CD4-positive, alpha-beta memory T cell (primary cell): Measurements from ENCODE around the gene BABAM2. TPM values are rescaled to one million over a fixed set of nuclear protein-coding genes. Genes with fewer than 3 reads are reported as not detected.

Experiments
- CTCF ChIA-PET: fragments of 350-600 bp; sonication (Branson Sonifier 250); formaldehyde crosslinking; loops from one replicate; lab custom pipeline; 2021; ENCODE audit warnings: inconsistent platforms; ENCODE audit not compliant: partially characterized antibody; lab: Charles Lee
- POLR2A ChIA-PET: fragments of 350-600 bp; sonication (Branson Sonifier 250); formaldehyde crosslinking; loops from one replicate; lab custom pipeline; 2021; ENCODE audit not compliant: partially characterized antibody; lab: Charles Lee
- DNase-seq, 5 donors: peaks; one replicate each; pipeline versions ENCODE4 v3.0.0 to v3.0.0-alpha.2; 2020 to 2022; ENCODE audit warnings: mixed read lengths in 1 of 5
- H3K27ac ChIP-seq: one replicate; pipeline ENCODE4 v1.7.0; 2013; ENCODE audit warnings: low read depth, low read length
- H3K27me3 ChIP-seq: 2 replicates; pipeline ENCODE4 v1.7.0; 2013; ENCODE audit warnings: mild to moderate bottlenecking, low read length, moderate library complexity; ENCODE audit not compliant: insufficient read depth
- H3K36me3 ChIP-seq: 2 replicates; pipeline ENCODE4 v1.7.0; 2013; ENCODE audit warnings: mild to moderate bottlenecking, low read length, moderate library complexity; ENCODE audit not compliant: insufficient read depth
- H3K4me1 ChIP-seq: 2 replicates; pipeline ENCODE4 v1.7.0; 2013; ENCODE audit warnings: mild to moderate bottlenecking, low read length, moderate library complexity; ENCODE audit not compliant: insufficient read depth
- H3K4me3 ChIP-seq, 2 donors: one replicate each; pipeline ENCODE4 v1.7.0; 2013; ENCODE audit warnings: low read length in 2 of 2, mild to moderate bottlenecking in 1 of 2
- H3K9me3 ChIP-seq, 2 donors: one replicate each; pipeline ENCODE4 v1.7.0; 2013; ENCODE audit warnings: low read length in 2 of 2, control low read depth in 1 of 2; ENCODE audit not compliant: control insufficient read depth in 1 of 2
- H3K27ac Mint-ChIP-seq, 7 donors: one replicate each; pipeline ENCODE4 v1.8.0; 2020 to 2021; ENCODE audit warnings: mixed read lengths in 7 of 7, mild to moderate bottlenecking in 6 of 7, inconsistent platforms in 3 of 7, moderate library complexity in 3 of 7
- H3K27me3 Mint-ChIP-seq, 2 donors: one replicate each; pipeline ENCODE4 v1.8.0; 2020 to 2021; ENCODE audit warnings: mixed read lengths in 2 of 2
- H3K36me3 Mint-ChIP-seq, 2 donors: one replicate each; pipeline ENCODE4 v1.8.0; 2020 to 2021; ENCODE audit warnings: mixed read lengths in 2 of 2, inconsistent platforms in 1 of 2, mild to moderate bottlenecking in 1 of 2
- H3K4me1 Mint-ChIP-seq, 4 donors: one replicate each; pipeline ENCODE4 v1.8.0; 2020 to 2021; ENCODE audit warnings: mixed read lengths in 4 of 4, mild to moderate bottlenecking in 1 of 4
- H3K4me3 Mint-ChIP-seq, 8 donors: one replicate each; pipeline ENCODE4 v1.8.0; 2020 to 2021; ENCODE audit warnings: mixed read lengths in 8 of 8, mild to moderate bottlenecking in 7 of 8, moderate library complexity in 6 of 8, inconsistent platforms in 3 of 8
- H3K9me3 Mint-ChIP-seq, 8 donors: one replicate each; pipeline ENCODE4 v1.8.0; 2020 to 2021; ENCODE audit warnings: mixed read lengths in 8 of 8, mild to moderate bottlenecking in 5 of 8, inconsistent platforms in 3 of 8, moderate library complexity in 1 of 8
- intact Hi-C: fragments of 100-400 bp; cut with micrococcal nuclease; formaldehyde crosslinking; loops from one replicate; pipeline ENCODE4 v1.15.1; 2023
- polyA plus RNA-seq, 2 donors: library from polyadenylated mRNA; unstranded; fragments of 300-500 nt; fragmentation: Illumina TruSeq; gene quantifications; one replicate each; pipeline ENCODE4 v1.2.3, GENCODE V29; 2021
- total RNA-seq, 2 experiments: library from RNA; stranded (reverse); gene quantifications; one replicate each; pipeline ENCODE4 v1.2.3, GENCODE V29; 2021

BABAM2 gene
- total and polyA plus RNA-seq, 4 experiments from 2014 or later, result 37.3 to 60.1 (median 48.2) TPM

DNA sequence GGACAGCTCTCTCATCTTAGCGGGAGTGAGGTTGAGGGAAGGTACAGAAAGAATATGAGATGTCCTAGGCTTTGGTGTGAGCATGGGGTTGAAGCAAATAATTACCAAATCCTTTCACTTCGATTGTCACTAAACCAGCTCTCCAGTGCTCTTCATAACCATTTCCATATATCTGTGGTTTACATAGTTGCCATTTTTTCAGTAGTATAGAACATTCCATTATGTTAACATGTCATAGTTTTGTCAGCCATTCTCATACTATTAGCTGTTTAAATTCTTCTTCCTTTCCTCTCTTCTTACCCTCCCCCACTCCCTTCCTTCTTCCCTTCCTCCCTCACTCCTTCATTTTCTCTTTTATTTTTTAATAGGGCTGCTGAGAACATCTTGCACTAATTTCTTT lies 205.9 kb downstream of the BABAM2 start:
- Histone ChIP-seq H3K9me3 (no peaks in the 10 kb centered on the region), H3K36me3 (no peaks in the 10 kb centered on the region), H3K27me3 (no peaks in the 10 kb centered on the region), H3K4me3 (no peak overlapping the region), H3K4me1 (no peaks in the 10 kb centered on the region), H3K27ac (no peak overlapping the region)
- no peak for DNase-seq
- Mint-ChIP-seq H3K9me3 (peaks cover 0 to 1% (median 0%) of the 10 kb centered on the region in 8 donors), H3K27ac (no peak overlapping the region), H3K4me3 (no peak overlapping the region), H3K27me3 (no peaks in the 10 kb centered on the region), H3K4me1 (peaks cover 0 to 1% (median 0%) of the 10 kb centered on the region in 4 donors), H3K36me3 (peaks cover 0 to 6% of the 10 kb centered on the region in 2 donors)
- intact Hi-C loops, result no loop called here
- ChIA-PET CTCF (no interaction called here), POLR2A (interaction anchor here (0.6 kb wide), 1 partner anchor 117 kb away, joined by 3 read pairs; no protein-coding TSS in a partner anchor)

DNA sequence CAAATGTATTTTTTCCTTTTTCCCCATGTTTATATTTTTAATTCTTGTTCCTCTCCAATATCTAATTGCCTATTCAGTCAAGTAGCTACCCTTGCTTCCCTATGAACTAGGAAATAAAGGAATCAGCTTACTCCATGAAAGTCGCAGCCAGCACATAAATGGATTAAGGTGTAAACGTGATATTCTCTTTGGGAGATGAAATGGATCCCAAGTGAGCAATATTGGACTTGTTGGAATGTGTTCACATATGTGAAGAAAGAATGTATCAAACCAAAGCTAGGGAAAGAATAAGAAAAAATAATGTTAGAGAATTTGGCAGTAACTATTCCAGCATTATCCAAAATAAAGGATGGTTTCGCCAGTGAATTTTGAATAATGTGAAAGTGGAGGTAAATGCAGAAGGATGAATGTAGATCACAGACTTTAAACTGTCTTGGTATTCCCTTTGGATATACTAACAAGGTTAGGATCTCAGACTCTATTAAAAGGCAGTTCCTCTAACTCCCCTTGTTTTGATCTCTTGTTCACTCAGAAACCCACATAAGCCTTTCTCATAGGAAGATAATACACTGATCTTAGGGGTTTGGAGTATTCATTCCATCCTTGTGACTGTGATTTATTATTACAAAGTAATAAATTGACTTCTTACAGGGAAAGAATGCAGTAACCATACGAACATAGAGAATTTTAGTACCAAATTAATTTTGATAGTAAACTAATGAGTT lies 208.1 kb downstream of the BABAM2 start:
- Mint-ChIP-seq H3K4me1 (peaks cover 0 to 1% (median 0%) of the 10 kb centered on the region in 4 donors), H3K4me3 (no peak overlapping the region), H3K36me3 (peaks cover 0 to 6% of the 10 kb centered on the region in 2 donors), H3K27me3 (no peaks in the 10 kb centered on the region), H3K27ac (no peak overlapping the region), H3K9me3 (peaks cover 0 to 2% (median 0%) of the 10 kb centered on the region in 8 donors)
- intact Hi-C loops, result no loop called here
- Histone ChIP-seq H3K36me3 (no peaks in the 10 kb centered on the region), H3K9me3 (no peaks in the 10 kb centered on the region), H3K4me1 (no peaks in the 10 kb centered on the region), H3K4me3 (no peak overlapping the region), H3K27ac (no peak overlapping the region), H3K27me3 (no peaks in the 10 kb centered on the region)
- no peak for DNase-seq
- POLR2A ChIA-PET, result no interaction called here
- CTCF ChIA-PET, result no interaction called here

DNA sequence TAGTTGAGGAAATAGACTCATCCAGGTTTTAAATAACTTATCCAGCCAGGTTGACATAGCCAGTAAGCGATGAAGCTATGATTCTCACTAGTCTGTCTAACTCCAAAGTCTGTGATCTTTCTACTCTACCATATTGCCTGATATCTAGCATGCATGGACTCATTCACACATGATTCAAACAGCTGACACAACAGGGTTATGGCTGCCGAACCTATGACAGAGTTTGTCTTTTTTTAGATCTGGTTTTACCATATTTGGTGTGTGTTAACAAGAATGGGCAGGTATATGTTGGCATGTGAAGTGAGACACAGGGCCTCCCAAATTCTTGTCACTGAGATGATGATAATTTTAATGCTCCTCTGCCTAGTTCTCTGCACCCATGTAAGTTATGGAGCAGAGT lies 210.6 kb downstream of the BABAM2 start:
- no peak overlapping the region for H3K4me3 ChIP-seq
- H3K27me3 Mint-ChIP-seq, result no peaks in the 10 kb centered on the region
- H3K27me3 ChIP-seq, result no peaks in the 10 kb centered on the region
- H3K9me3 ChIP-seq, result no peaks in the 10 kb centered on the region
- DNase-seq, result no peak
- H3K27ac ChIP-seq, result no peak overlapping the region
- H3K36me3 ChIP-seq, result no peaks in the 10 kb centered on the region
- H3K4me3 Mint-ChIP-seq, result no peak overlapping the region
- ChIA-PET POLR2A (no interaction called here), CTCF (no interaction called here)
- peaks cover 0 to 2% (median 0%) of the 10 kb centered on the region in 8 donors for H3K9me3 Mint-ChIP-seq
- intact Hi-C loops, result no loop called here
- peak overlapping the region in 1 of 7 donors; percentile 57 for H3K27ac Mint-ChIP-seq
- no peaks in the 10 kb centered on the region for H3K4me1 ChIP-seq
- H3K4me1 Mint-ChIP-seq, result peaks cover 0 to 1% (median 0%) of the 10 kb centered on the region in 4 donors
- H3K36me3 Mint-ChIP-seq, result peaks cover 0 to 6% of the 10 kb centered on the region in 2 donors

DNA sequence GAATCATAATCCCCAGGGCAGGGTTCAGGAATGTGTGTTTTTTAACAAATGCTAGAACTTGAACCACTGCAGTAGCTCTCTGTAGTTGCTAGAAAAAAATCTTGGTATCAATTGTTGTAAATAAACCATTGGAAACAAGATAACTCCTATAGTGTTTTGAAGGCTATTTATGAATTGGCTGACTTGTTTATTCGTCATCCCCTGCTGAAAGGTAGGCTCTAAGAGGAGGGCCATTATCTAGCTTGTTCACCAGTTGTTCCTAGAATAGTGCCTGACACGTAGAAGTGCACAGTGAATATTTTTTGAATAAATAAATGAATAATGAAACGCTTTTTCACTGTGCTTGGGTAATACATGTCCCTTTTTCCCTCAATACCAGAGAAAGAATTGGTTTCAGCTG lies 211.4 kb downstream of the BABAM2 start:
- no peaks in the 10 kb centered on the region for H3K4me1 ChIP-seq
- no peak overlapping the region for H3K27ac Mint-ChIP-seq
- H3K4me3 ChIP-seq, result no peak overlapping the region
- no peak for DNase-seq
- intact Hi-C loops, result no loop called here
- POLR2A ChIA-PET, result no interaction called here
- H3K36me3 Mint-ChIP-seq, result peaks cover 0 to 6% of the 10 kb centered on the region in 2 donors
- H3K4me3 Mint-ChIP-seq, result no peak overlapping the region
- H3K27me3 ChIP-seq, result no peaks in the 10 kb centered on the region
- no peak overlapping the region for H3K27ac ChIP-seq
- H3K9me3 ChIP-seq, result no peaks in the 10 kb centered on the region
- H3K36me3 ChIP-seq, result no peaks in the 10 kb centered on the region
- H3K27me3 Mint-ChIP-seq, result no peaks in the 10 kb centered on the region
- H3K4me1 Mint-ChIP-seq, result peaks cover 0 to 1% (median 0%) of the 10 kb centered on the region in 4 donors
- H3K9me3 Mint-ChIP-seq, result peaks cover 0 to 2% (median 0%) of the 10 kb centered on the region in 8 donors
- CTCF ChIA-PET, result no interaction called here

DNA sequence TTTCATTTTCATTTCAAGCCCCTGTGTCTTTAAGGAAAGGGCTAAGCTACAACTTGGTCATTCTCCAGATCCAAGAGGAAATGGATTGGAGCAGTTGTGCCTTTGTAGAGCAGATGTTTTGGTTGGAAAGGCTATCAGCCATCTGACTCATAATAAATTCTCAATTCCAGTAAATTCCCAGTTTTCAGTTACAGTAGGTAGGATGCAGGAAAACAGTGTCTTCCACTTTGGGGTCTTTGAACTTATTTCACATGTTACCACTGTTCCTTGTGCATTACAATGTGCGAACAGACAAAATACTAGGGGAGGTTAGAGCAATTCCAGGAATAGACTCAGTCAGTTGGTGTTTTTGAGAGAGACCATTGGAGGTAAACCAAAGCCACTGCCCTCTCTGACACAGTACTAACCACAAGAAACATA lies 211.9 kb downstream of the BABAM2 start:
- Histone ChIP-seq H3K9me3 (no peaks in the 10 kb centered on the region), H3K4me3 (no peak overlapping the region), H3K27me3 (no peaks in the 10 kb centered on the region), H3K36me3 (no peaks in the 10 kb centered on the region), H3K4me1 (no peaks in the 10 kb centered on the region), H3K27ac (no peak overlapping the region)
- intact Hi-C loops, result no loop called here
- POLR2A ChIA-PET, result no interaction called here
- H3K4me1 Mint-ChIP-seq, result peaks cover 0 to 1% (median 0%) of the 10 kb centered on the region in 4 donors
- H3K9me3 Mint-ChIP-seq, result peaks cover 0 to 2% (median 0%) of the 10 kb centered on the region in 8 donors
- DNase-seq, result no peak
- no peak overlapping the region for H3K4me3 Mint-ChIP-seq
- peaks cover 0 to 6% of the 10 kb centered on the region in 2 donors for H3K36me3 Mint-ChIP-seq
- CTCF ChIA-PET, result no interaction called here
- H3K27ac Mint-ChIP-seq, result no peak overlapping the region
- no peaks in the 10 kb centered on the region for H3K27me3 Mint-ChIP-seq

DNA sequence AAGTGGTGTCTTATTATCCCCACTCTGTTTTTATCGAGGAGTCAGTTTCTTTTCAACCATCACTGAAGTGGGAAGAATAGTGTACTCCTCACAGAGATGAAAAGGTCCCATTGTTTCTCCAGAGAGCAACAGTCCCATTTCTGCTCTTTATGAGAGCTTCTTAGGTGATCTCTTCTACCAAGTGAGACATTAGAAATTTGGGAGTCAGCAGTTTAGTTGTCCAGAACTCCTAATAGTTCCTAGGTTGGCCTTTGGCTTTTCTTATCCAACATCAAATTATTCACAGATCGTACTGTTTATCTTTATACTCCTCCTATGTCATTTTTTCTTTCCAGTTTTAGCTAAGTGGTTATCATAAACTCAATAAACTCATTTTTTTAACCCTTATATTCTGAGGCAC lies 213.1 kb downstream of the BABAM2 start:
- DNase-seq, result no peak
- H3K4me1 Mint-ChIP-seq, result peaks cover 0 to 1% (median 0%) of the 10 kb centered on the region in 4 donors
- Histone ChIP-seq H3K36me3 (no peaks in the 10 kb centered on the region), H3K27ac (no peak overlapping the region), H3K9me3 (no peaks in the 10 kb centered on the region), H3K4me3 (no peak overlapping the region), H3K4me1 (no peaks in the 10 kb centered on the region), H3K27me3 (no peaks in the 10 kb centered on the region)
- CTCF ChIA-PET, result no interaction called here
- POLR2A ChIA-PET, result interaction anchor here (0.5 to 0.7 kb wide), 2 partner anchors 61 to 213 kb away, joined by 4 read pairs; partner anchors contain the start of genes BABAM2 and RBKS
- peaks cover 0 to 2% (median 0%) of the 10 kb centered on the region in 8 donors for H3K9me3 Mint-ChIP-seq
- H3K4me3 Mint-ChIP-seq, result no peak overlapping the region
- H3K36me3 Mint-ChIP-seq, result peaks cover 0 to 6% of the 10 kb centered on the region in 2 donors
- H3K27me3 Mint-ChIP-seq, result no peaks in the 10 kb centered on the region
- peak overlapping the region in 1 of 7 donors; percentile 41 for H3K27ac Mint-ChIP-seq
- intact Hi-C loops, result no loop called here

DNA sequence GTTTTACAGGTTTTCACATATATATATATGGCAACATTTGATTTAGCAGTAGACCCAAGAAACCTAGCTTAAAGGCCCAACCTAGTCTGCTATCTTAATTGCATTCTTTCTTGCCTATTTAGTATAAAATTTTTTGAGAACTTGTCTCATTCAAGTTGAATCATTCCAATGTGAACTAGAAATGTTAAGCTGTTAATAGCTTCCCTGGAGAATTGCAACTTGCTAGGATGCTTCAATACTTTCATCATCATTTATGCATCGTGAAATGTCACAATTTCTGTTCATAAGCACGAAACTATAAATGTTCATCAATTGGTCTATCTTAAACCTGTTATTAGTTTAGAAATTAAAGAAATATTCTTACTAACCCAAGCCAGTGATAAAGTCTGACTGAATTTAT lies 217.6 kb downstream of the BABAM2 start:
- Histone ChIP-seq H3K36me3 (no peaks in the 10 kb centered on the region), H3K4me1 (no peaks in the 10 kb centered on the region), H3K9me3 (no peaks in the 10 kb centered on the region), H3K27me3 (no peaks in the 10 kb centered on the region), H3K4me3 (no peak overlapping the region), H3K27ac (no peak overlapping the region)
- H3K27me3 Mint-ChIP-seq, result no peaks in the 10 kb centered on the region
- ChIA-PET POLR2A (no interaction called here), CTCF (no interaction called here)
- H3K27ac Mint-ChIP-seq, result no peak overlapping the region
- intact Hi-C loops, result no loop called here
- peaks cover 0 to 6% of the 10 kb centered on the region in 2 donors for H3K36me3 Mint-ChIP-seq
- no peaks in the 10 kb centered on the region for H3K9me3 Mint-ChIP-seq
- H3K4me3 Mint-ChIP-seq, result no peak overlapping the region
- no peak for DNase-seq
- H3K4me1 Mint-ChIP-seq, result peaks cover 0 to 9% (median 4%) of the 10 kb centered on the region in 4 donors
